HG03108 (cell line): ENCODE measurements around the gene NAT14.
"Not testable (repeated sequence)": the region's sequence is repeated elsewhere in the genome, so short reads cannot be mapped to it uniquely, and the experiment has no call there.

Experiments used
- ATAC-seq: cut with Tn5 transposase; IDR thresholded peaks from one replicate; pipeline ENCODE4 v1.9.1; 2021; ENCODE audit warnings: moderate library complexity; ENCODE audit not compliant: unreplicated experiment

NAT14 gene

GRCh38 chr19:55486043-55486970 lies 1.3 kb downstream of the NAT14 start:
- ATAC-seq: no peak

GRCh38 chr19:55486971-55487923 lies 2.3 kb downstream of the NAT14 start:
- ATAC-seq: no peak

GRCh38 chr19:55487924-55488687 lies 3.1 kb downstream of the NAT14 start, which contains the start of gene SSC5D:
TSS of gene SSC5D (plus strand) at chr19:55488436. CDS start at chr19:55488590, 154 bp downstream.
- no peak for ATAC-seq

GRCh38 chr19:55488986-55489710 lies 4.2 kb downstream of the NAT14 start:
- ATAC-seq: no peak

- no peak for ATAC-seq
Observed at GRCh38 chr19:55489711-55490477, 4.9 kb downstream of the NAT14 start.

GRCh38 chr19:55490478-55491432 lies 5.8 kb downstream of the NAT14 start:
- no peak for ATAC-seq

GRCh38 chr19:55491546-55492360 lies 6.8 kb downstream of the NAT14 start:
- no peak for ATAC-seq

- no peak for ATAC-seq
Observed at GRCh38 chr19:55492362-55492944, 7.5 kb downstream of the NAT14 start.

- ATAC-seq: no peak
Observed at GRCh38 chr19:55493052-55493644, 8.2 kb downstream of the NAT14 start.

- ATAC-seq: no peak
Observed at GRCh38 chr19:55493645-55494171, 8.7 kb downstream of the NAT14 start.

- no peak for ATAC-seq
Observed at GRCh38 chr19:55494172-55494761, 9.3 kb downstream of the NAT14 start.

GRCh38 chr19:55495646-55496349 lies 10.8 kb downstream of the NAT14 start:
- no peak for ATAC-seq

- ATAC-seq: not testable (repeated sequence)
Observed at GRCh38 chr19:55496820-55497219, 11.8 kb downstream of the NAT14 start.

GRCh38 chr19:55497763-55498162 lies 12.8 kb downstream of the NAT14 start:
- ATAC-seq: no peak

GRCh38 chr19:55498246-55498840 lies 13.4 kb downstream of the NAT14 start:
- ATAC-seq: no peak
